Ectodermal cell (in vitro differentiated cells): ENCODE data around the gene RIPPLY1. TPM values are rescaled to one million over a fixed set of nuclear protein-coding genes. Genes with fewer than 3 reads are reported as not detected.

Experiments
- H3K27ac ChIP-seq: 2 replicates; pipeline ENCODE4 v1.7.0; 2013; ENCODE audit warnings: mild to moderate bottlenecking, low read depth, low read length; ENCODE audit not compliant: insufficient read depth, poor library complexity, severe bottlenecking
- H3K27me3 ChIP-seq: 2 replicates; pipeline ENCODE4 v1.7.0; 2013; ENCODE audit warnings: mild to moderate bottlenecking, low read length; ENCODE audit not compliant: insufficient read depth, control insufficient read depth, poor library complexity, severe bottlenecking
- H3K36me3 ChIP-seq: one replicate; pipeline ENCODE4 v1.7.0; 2013; ENCODE audit warnings: low read length; ENCODE audit not compliant: control insufficient read depth, insufficient read depth
- H3K4me1 ChIP-seq: one replicate; pipeline ENCODE4 v1.7.0; 2013; ENCODE audit warnings: low read length; ENCODE audit not compliant: control insufficient read depth, insufficient read depth
- H3K4me3 ChIP-seq: 2 replicates; pipeline ENCODE4 v1.7.0; 2013; ENCODE audit warnings: low read depth, low read length, control low read depth; ENCODE audit not compliant: insufficient read depth
- H3K9me3 ChIP-seq: 2 replicates; pipeline ENCODE4 v1.7.0; 2013; ENCODE audit warnings: mild to moderate bottlenecking, low read length, moderate library complexity; ENCODE audit not compliant: control insufficient read depth
- WGBS, 2 experiments: methylation state at CpG; one replicate each; pipeline ENCODE4 v1.1.7; 2013; ENCODE audit warnings: missing lambda C conversion rate in 2 of 2; 5-methylcytosine and 5-hydroxymethylcytosine counted together
- polyA plus RNA-seq, 4 experiments: library from polyadenylated mRNA; stranded (reverse); fragments of 50-300 nt; gene quantifications; one replicate each; pipeline ENCODE4 v1.2.3, GENCODE V29; 2013

RIPPLY1 gene
- polyA plus RNA-seq (2013, experiment 1 of 4): 1.1 TPM
- 0.71 TPM for polyA plus RNA-seq (2013, experiment 2 of 4)
- polyA plus RNA-seq (2013, experiment 3 of 4): 0.37 TPM
- polyA plus RNA-seq (2013, experiment 4 of 4): 1.1 TPM

DNA sequence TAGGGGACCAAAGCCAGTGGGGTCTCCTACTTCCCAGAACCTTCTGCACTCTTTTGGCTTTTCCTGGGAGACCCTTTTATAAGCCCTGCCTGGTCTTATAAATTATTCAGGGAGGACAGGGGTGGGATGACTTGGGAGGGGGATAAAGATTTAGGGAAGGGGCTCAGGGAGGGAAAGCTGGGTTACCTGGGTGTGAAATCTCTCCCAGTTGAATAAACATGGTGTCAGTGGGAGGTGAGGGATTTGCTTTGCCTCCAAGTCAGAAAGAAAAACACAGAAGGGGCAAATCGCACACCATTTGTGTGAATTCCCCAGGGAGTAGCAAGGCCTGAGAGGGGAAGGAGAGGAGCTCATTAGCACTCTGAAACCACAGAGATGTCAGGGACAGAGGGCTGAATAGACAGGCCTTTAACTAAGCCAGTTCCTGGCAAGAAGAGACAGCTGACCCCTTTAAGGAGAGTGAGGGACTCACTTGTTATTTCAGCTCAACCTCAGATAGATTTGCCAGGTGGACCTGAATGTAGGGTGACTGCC lies at the start of gene RIPPLY1:
Gene RIPPLY1 (minus strand): TSS at position 51 of the 534 bp plus-strand sequence. CDS start 54 bp downstream, outside the sequence.
- no peaks in the 10 kb centered on the region for H3K9me3 ChIP-seq
- H3K4me1 ChIP-seq: no peaks in the 10 kb centered on the region
- 16 to 19% methylated on average over 1 of the region's 1 CpG for WGBS, 2 experiments
- no peaks in the 10 kb centered on the region for H3K36me3 ChIP-seq
- H3K27me3 ChIP-seq: no peaks in the 10 kb centered on the region
- H3K4me3 ChIP-seq: no peak within 1 kb of the TSS
- H3K27ac ChIP-seq: no peak within 1 kb of the TSS

DNA sequence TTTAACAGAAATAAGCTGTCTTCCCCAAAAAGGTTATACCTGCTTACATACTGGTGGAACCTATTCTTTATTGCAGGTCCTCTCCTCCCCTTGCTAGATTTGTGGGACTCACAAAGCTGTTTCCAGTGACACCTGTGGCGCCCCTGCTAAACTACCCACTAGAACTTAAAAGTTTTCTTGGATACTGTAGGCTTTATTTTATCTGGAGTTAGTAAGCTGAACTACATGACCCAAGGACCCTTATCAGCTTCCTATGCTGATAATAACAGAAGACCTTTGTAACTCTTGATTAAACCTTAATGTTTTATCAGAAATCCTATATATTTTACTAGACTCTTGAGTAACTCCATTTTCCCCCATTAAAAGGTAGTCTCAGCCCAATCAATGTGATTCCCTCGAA lies 49.4 kb upstream of the RIPPLY1 start:
- H3K4me3 ChIP-seq: no peak overlapping the region

DNA sequence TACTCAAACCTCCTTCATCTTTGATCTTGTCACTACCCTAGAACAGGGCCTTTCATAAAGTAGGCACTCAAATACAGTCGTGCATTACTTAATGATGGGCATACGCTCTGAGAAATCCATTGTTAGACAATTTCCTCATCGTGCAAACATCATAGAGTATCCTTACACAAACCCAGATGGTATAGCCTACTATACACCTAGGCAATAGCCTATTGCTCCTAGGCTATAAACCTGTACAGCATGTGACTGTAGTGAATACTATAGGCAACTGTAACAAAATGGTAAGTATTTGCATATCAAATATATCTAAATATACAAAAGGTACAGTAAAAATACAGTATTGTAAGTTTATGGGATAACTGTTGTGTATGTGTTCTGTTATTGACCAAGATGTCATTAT lies 48.9 kb upstream of the RIPPLY1 start:
- H3K27me3 ChIP-seq: no peaks in the 10 kb centered on the region
- H3K4me1 ChIP-seq: no peaks in the 10 kb centered on the region
- H3K27ac ChIP-seq: no peak overlapping the region
- WGBS, 2 experiments: 93 to 95% methylated on average over 3 of the region's 3 CpGs
- H3K36me3 ChIP-seq: no peaks in the 10 kb centered on the region
- no peaks in the 10 kb centered on the region for H3K9me3 ChIP-seq
- H3K4me3 ChIP-seq: no peak overlapping the region

More for the DNA sequence above, 49.4 kb upstream of the RIPPLY1 start:
- Histone ChIP-seq H3K27ac (no peak overlapping the region), H3K36me3 (no peaks in the 10 kb centered on the region), H3K9me3 (no peaks in the 10 kb centered on the region), H3K27me3 (no peaks in the 10 kb centered on the region), H3K4me1 (no peaks in the 10 kb centered on the region)
- 92 to 100% methylated on average over 1 of the region's 2 CpGs for WGBS, 2 experiments

DNA sequence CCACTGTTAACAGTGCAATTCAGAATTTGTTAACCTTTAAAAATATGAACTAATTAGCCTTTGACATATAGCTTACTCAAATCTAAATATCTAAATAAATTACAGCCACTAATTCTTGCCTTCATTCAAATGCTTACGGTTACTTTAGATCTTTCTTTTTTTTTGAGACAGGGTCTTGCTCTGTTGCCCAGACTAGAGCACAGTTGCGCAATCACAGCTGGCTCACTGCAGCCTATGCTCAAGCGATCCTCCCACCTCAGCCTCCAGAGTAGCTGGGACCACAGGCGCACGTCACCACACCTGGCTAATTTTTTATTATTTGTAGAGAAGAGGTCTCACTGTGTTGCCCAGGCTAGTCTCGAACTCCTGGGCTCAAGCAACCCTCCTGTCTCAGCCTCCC lies 48.1 kb upstream of the RIPPLY1 start:
- no peaks in the 10 kb centered on the region for H3K36me3 ChIP-seq
- 94 to 96% methylated on average over 6 of the region's 6 CpGs for WGBS, 2 experiments
- no peak overlapping the region for H3K4me3 ChIP-seq
- H3K27me3 ChIP-seq: no peaks in the 10 kb centered on the region
- H3K4me1 ChIP-seq: no peaks in the 10 kb centered on the region
- no peak overlapping the region for H3K27ac ChIP-seq
- no peaks in the 10 kb centered on the region for H3K9me3 ChIP-seq

- Histone ChIP-seq H3K4me3 (no peak overlapping the region), H3K36me3 (no peaks in the 10 kb centered on the region), H3K9me3 (no peaks in the 10 kb centered on the region), H3K4me1 (no peaks in the 10 kb centered on the region), H3K27me3 (no peaks in the 10 kb centered on the region), H3K27ac (no peak overlapping the region)
- WGBS, 2 experiments: 71 to 100% methylated on average over 1 to 2 of the region's 2 CpGs
Measured at GRCh38 chrX:106950381-106950780, 47.2 kb upstream of the RIPPLY1 start.

DNA sequence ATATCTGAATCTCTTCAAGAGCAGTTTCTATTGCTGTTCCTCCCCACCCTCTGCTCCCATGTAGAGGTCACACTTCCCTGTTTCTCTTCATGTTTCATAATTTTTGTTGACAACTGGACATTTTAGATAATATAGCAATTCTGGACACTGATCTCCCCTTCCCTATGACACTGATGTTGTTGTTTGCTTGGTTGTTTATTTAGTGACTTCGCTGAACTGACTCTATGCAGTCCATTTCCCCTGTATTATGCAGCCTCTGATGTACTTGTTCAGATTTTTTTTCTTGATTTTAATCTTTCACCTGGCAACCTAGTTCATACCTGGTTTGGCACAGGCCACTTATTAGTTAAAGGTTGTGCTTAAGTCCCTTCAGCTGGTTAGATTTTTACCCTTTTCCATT lies 46.2 kb upstream of the RIPPLY1 start:
- WGBS, 2 experiments: 100% methylated on average over 1 of the region's 1 CpG; no CpG with 5 or more reads in 1 of the 2 experiments
- Histone ChIP-seq H3K4me1 (no peaks in the 10 kb centered on the region), H3K27me3 (no peaks in the 10 kb centered on the region)

DNA sequence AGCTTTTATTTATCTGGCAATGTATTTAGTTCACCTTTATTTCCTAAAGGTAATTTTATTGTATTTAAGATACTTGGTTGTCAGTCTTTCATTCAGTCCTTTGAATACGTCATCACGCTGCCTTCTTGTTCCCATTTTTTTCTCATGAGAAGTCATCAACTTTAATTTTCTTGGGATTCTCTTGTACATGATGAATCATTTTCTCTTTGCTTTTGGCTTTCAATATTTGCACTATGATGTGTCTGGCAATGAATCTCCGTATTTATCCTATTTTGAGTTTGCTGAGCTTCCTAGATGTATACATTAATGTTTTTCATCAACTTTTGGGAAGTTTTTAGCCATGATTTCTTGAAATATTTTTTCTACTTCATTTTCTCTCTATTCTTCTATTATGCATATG lies 45.5 kb upstream of the RIPPLY1 start:
- Histone ChIP-seq H3K27me3 (no peaks in the 10 kb centered on the region), H3K4me3 (no peak overlapping the region), H3K4me1 (no peaks in the 10 kb centered on the region), H3K27ac (no peak overlapping the region), H3K36me3 (no peaks in the 10 kb centered on the region), H3K9me3 (no peaks in the 10 kb centered on the region)
- WGBS, 2 experiments: 83% methylated on average over 3 of the region's 3 CpGs; no CpG with 5 or more reads in 1 of the 2 experiments

More for the DNA sequence above, 46.2 kb upstream of the RIPPLY1 start:
- H3K9me3 ChIP-seq: no peaks in the 10 kb centered on the region
- H3K4me3 ChIP-seq: no peak overlapping the region
- no peaks in the 10 kb centered on the region for H3K36me3 ChIP-seq
- no peak overlapping the region for H3K27ac ChIP-seq

- WGBS, 2 experiments: 92 to 95% methylated on average over 3 of the region's 3 CpGs
- H3K4me1 ChIP-seq: no peaks in the 10 kb centered on the region
- H3K4me3 ChIP-seq: no peak overlapping the region
- no peaks in the 10 kb centered on the region for H3K27me3 ChIP-seq
- no peak overlapping the region for H3K27ac ChIP-seq
- no peaks in the 10 kb centered on the region for H3K9me3 ChIP-seq
- no peaks in the 10 kb centered on the region for H3K36me3 ChIP-seq
Measured at GRCh38 chrX:106946464-106946863, 43.3 kb upstream of the RIPPLY1 start.

DNA sequence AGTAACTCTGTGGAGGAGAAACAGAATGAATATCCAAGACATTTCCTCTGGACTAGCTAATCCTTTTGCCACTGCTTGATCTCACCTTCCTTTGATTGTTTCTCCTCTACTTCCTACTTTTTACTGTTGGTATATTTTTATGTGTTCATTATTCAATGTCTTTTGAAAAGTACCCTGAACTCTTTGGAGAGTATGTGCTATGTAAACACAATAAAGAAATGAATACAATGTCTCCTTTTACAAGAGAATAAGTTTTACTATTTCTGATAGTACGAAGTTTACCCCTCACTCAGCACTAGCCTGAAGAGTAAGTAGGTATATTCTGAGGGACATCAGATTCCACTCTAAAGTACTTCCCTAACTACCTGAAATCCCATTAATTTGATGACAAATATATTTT lies 36.9 kb upstream of the RIPPLY1 start:
- H3K4me1 ChIP-seq: no peaks in the 10 kb centered on the region
- no peaks in the 10 kb centered on the region for H3K9me3 ChIP-seq
- H3K27ac ChIP-seq: no peak overlapping the region
- H3K36me3 ChIP-seq: no peaks in the 10 kb centered on the region
- WGBS, 2 experiments: no CpG with 5 or more reads among the region's 1 CpG
- no peak overlapping the region for H3K4me3 ChIP-seq
- no peaks in the 10 kb centered on the region for H3K27me3 ChIP-seq

- WGBS, 2 experiments: 94% methylated on average over 2 of the region's 3 CpGs; no CpG with 5 or more reads in 1 of the 2 experiments
Measured at GRCh38 chrX:106939566-106939965, 36.4 kb upstream of the RIPPLY1 start.

More at GRCh38 chrX:106939566-106939965, 36.4 kb upstream of the RIPPLY1 start:
- Histone ChIP-seq H3K27me3 (no peaks in the 10 kb centered on the region), H3K4me3 (no peak overlapping the region), H3K36me3 (no peaks in the 10 kb centered on the region), H3K4me1 (no peaks in the 10 kb centered on the region), H3K27ac (no peak overlapping the region), H3K9me3 (no peaks in the 10 kb centered on the region)
